ENCODE measurements around the gene MAP3K4.
A peak's percentile ranks its signal among the peaks of the same experiment; 100 is the strongest.
"Not testable (repeated sequence)": the region's sequence is repeated elsewhere in the genome, so short reads cannot be mapped to it uniquely, and the experiment has no call there.

Gene MAP3K4

GRCh38 chr6:160972111-160972510, 19.5 kb upstream of the MAP3K4 start:
- no peak for DNase-seq (ENCODE audit: low read depth in 2 of 3, low spot score in 2 of 3)

- DNase-seq (ENCODE audit: low read depth in 2 of 3, low spot score in 2 of 3) = not testable (repeated sequence)
Measured at GRCh38 chr6:160972594-160972993, 19.0 kb upstream of the MAP3K4 start.

GRCh38 chr6:160973311-160974250, 18.0 kb upstream of the MAP3K4 start:
- no peak for DNase-seq (ENCODE audit: low read depth in 2 of 3, low spot score in 2 of 3)

GRCh38 chr6:160974304-160974771, 17.2 kb upstream of the MAP3K4 start:
- no peak for DNase-seq (ENCODE audit: low read depth in 2 of 3, low spot score in 2 of 3)

GRCh38 chr6:160975162-160975561, 16.4 kb upstream of the MAP3K4 start:
- no peak for DNase-seq (ENCODE audit: low read depth in 2 of 3, low spot score in 2 of 3)

GRCh38 chr6:160975961-160976360, 15.6 kb upstream of the MAP3K4 start:
- not testable (repeated sequence) for DNase-seq (ENCODE audit: low read depth in 2 of 3, low spot score in 2 of 3)

- no peak for DNase-seq (ENCODE audit: low read depth in 2 of 3, low spot score in 2 of 3)
Measured at GRCh38 chr6:160978141-160978901, 13.2 kb upstream of the MAP3K4 start.

- DNase-seq (ENCODE audit: low read depth in 2 of 3, low spot score in 2 of 3) = no peak
Measured at GRCh38 chr6:160979061-160979708, 12.4 kb upstream of the MAP3K4 start.

- DNase-seq (ENCODE audit: low read depth in 2 of 3, low spot score in 2 of 3) = not testable (repeated sequence)
Measured at GRCh38 chr6:160983377-160983948, 8.1 kb upstream of the MAP3K4 start.

- DNase-seq (ENCODE audit: low read depth in 2 of 3, low spot score in 2 of 3) = no peak
Measured at GRCh38 chr6:160986851-160987250, 4.7 kb upstream of the MAP3K4 start.

GRCh38 chr6:160987265-160987664, 4.3 kb upstream of the MAP3K4 start:
- no peak for DNase-seq (ENCODE audit: low read depth in 2 of 3, low spot score in 2 of 3)

GRCh38 chr6:160990847-160991405, 643 bp upstream of the MAP3K4 start:
- DNase-seq (ENCODE audit: low read depth in 2 of 3, low spot score in 2 of 3) = no peak

- DNase-seq (ENCODE audit: low read depth in 2 of 3, low spot score in 2 of 3) = peak in 2 of 3 experiments; percentile 13 to 54
Measured at GRCh38 chr6:160992061-160992979, 751 bp downstream of the MAP3K4 start.

GRCh38 chr6:160992980-160993314, 1.4 kb downstream of the MAP3K4 start:
- no peak for DNase-seq (ENCODE audit: low read depth in 2 of 3, low spot score in 2 of 3)

- DNase-seq (ENCODE audit: low read depth in 2 of 3, low spot score in 2 of 3) = no peak
Measured at GRCh38 chr6:160995271-160995670, 3.7 kb downstream of the MAP3K4 start.

- DNase-seq (ENCODE audit: low read depth in 2 of 3, low spot score in 2 of 3) = no peak
Measured at GRCh38 chr6:160996131-160996601, 4.6 kb downstream of the MAP3K4 start.

- no peak for DNase-seq (ENCODE audit: low read depth in 2 of 3, low spot score in 2 of 3)
Measured at GRCh38 chr6:160998217-160998616, 6.6 kb downstream of the MAP3K4 start.

- DNase-seq (ENCODE audit: low read depth in 2 of 3, low spot score in 2 of 3) = no peak
Measured at GRCh38 chr6:160998766-160999165, 7.2 kb downstream of the MAP3K4 start.

GRCh38 chr6:160999516-160999915, 7.9 kb downstream of the MAP3K4 start:
- DNase-seq (ENCODE audit: low read depth in 2 of 3, low spot score in 2 of 3) = no peak

GRCh38 chr6:161000632-161001031, 9.1 kb downstream of the MAP3K4 start:
- no peak for DNase-seq (ENCODE audit: low read depth in 2 of 3, low spot score in 2 of 3)

All from activated CD8-positive, alpha-beta memory T cell treated with anti-CD3 and anti-CD28 coated beads for 48 hours (primary cell).